Umbilical cord (tissue), 1 donor: ENCODE data around the gene PTMS. TPM values are rescaled to one million over a fixed set of nuclear protein-coding genes. Genes with fewer than 3 reads are reported as not detected.

Experiments
- total RNA-seq: library from RNA; depleted of rRNA; stranded (reverse); fragments of >200 nt; gene quantifications from one replicate; pipeline ENCODE4 v1.2.3, GENCODE V29; 2014; ENCODE audit warnings: low replicate concordance; ENCODE audit not compliant: insufficient read depth

PTMS gene
- total RNA-seq, 1 donor from 2014 or later: 13.0 TPM

Other genes starting within 250 kb of the PTMS start
- gene GAPDH, start 231.8 kb upstream of the PTMS start, total RNA-seq: 4,076 TPM
- 2.2 TPM for gene IFFO1, start 210.3 kb upstream of the PTMS start, total RNA-seq
- gene NOP2, start 198.1 kb upstream of the PTMS start, total RNA-seq: 6.7 TPM
- 192 TPM for gene CHD4, start 159.0 kb upstream of the PTMS start, total RNA-seq
- 6.3 TPM for gene LPAR5, start 130.4 kb upstream of the PTMS start, total RNA-seq
- 2.9 TPM for gene ACRBP, start 118.9 kb upstream of the PTMS start, total RNA-seq
- 20.9 TPM for gene ING4, start 103.2 kb upstream of the PTMS start, total RNA-seq
- gene ZNF384, start 77.0 kb upstream of the PTMS start, total RNA-seq: 16.4 TPM
- gene PIANP, start 65.5 kb upstream of the PTMS start, total RNA-seq: not detected
- 40.4 TPM for gene COPS7A, start 42.3 kb upstream of the PTMS start, total RNA-seq
- 36.6 TPM for gene MLF2, start 13.2 kb upstream of the PTMS start, total RNA-seq
- gene LAG3, start 6.2 kb downstream of the PTMS start, total RNA-seq: 1.7 TPM
- 10.4 TPM for gene CD4, start 23.2 kb downstream of the PTMS start, total RNA-seq
- gene GPR162, start 55.5 kb downstream of the PTMS start, total RNA-seq: 1.9 TPM
- 74.6 TPM for gene P3H3, start 62.0 kb downstream of the PTMS start, total RNA-seq
- gene GNB3, start 74.6 kb downstream of the PTMS start, total RNA-seq: 2.4 TPM
- 11.1 TPM for gene CDCA3, start 84.9 kb downstream of the PTMS start, total RNA-seq
- gene USP5, start 85.8 kb downstream of the PTMS start, total RNA-seq: 50.6 TPM
- 743 TPM for gene TPI1, start 101.2 kb downstream of the PTMS start, total RNA-seq
- gene SPSB2, start 106.9 kb downstream of the PTMS start, total RNA-seq: 7.0 TPM
- gene LRRC23, start 138.5 kb downstream of the PTMS start, total RNA-seq: 8.4 TPM
- 19.7 TPM for gene ENO2, start 148.2 kb downstream of the PTMS start, total RNA-seq
- gene ATN1, start 161.6 kb downstream of the PTMS start, total RNA-seq: 7.9 TPM
- not detected for gene RNU7-1, start 177.5 kb downstream of the PTMS start, total RNA-seq
- 228 TPM for gene C12orf57, start 177.7 kb downstream of the PTMS start, total RNA-seq
- 18.3 TPM for gene PTPN6, start 185.0 kb downstream of the PTMS start, total RNA-seq
- gene PHB2, start 204.3 kb downstream of the PTMS start, total RNA-seq: 147 TPM
- 17.6 TPM for gene EMG1, start 204.6 kb downstream of the PTMS start, total RNA-seq